ENCODE data around the gene NUDT16. TPM values are rescaled to one million over a fixed set of nuclear protein-coding genes. Genes with fewer than 3 reads are reported as not detected.
"Not testable (repeated sequence)": the region's sequence is repeated elsewhere in the genome, so short reads cannot be mapped to it uniquely, and the experiment has no call there.

NUDT16 gene
- polyA plus RNA-seq, 1 donor (not counting 4 experiments of a cell fraction or from before 2014, with no cell fraction given): 6.9 TPM

DNA sequence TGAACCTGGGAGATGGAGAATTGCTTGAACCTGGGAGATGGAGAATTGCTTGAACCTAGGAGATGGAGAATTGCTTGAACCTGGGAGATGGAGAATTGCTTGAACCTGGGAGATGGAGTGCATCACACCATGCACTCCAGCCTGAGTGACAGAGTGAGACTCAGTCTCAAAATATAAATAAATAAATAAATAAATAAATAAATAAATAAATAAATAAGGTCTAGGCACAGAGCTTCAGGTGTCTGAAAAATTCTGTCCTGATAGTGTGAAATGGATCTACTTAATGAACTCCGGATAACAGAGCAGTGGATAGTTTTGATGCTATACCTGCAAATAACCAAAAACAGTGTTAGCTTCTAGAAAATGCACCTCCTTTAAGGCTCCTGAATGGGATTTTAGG lies 24.3 kb upstream of the NUDT16 start:
- dilution Hi-C loops (cut with MboI; ENCODE audit: extremely low pct_ligation_motif_present, low sequenced_read_pairs): no loop called here
- TF ChIP-seq, protein P1, sequence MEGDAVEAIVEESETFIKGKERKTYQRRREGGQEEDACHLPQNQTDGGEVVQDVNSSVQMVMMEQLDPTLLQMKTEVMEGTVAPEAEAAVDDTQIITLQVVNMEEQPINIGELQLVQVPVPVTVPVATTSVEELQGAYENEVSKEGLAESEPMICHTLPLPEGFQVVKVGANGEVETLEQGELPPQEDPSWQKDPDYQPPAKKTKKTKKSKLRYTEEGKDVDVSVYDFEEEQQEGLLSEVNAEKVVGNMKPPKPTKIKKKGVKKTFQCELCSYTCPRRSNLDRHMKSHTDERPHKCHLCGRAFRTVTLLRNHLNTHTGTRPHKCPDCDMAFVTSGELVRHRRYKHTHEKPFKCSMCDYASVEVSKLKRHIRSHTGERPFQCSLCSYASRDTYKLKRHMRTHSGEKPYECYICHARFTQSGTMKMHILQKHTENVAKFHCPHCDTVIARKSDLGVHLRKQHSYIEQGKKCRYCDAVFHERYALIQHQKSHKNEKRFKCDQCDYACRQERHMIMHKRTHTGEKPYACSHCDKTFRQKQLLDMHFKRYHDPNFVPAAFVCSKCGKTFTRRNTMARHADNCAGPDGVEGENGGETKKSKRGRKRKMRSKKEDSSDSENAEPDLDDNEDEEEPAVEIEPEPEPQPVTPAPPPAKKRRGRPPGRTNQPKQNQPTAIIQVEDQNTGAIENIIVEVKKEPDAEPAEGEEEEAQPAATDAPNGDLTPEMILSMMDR (optimal IDR thresholded peaks at IDR 0.05 in 1 of 3, IDR thresholded peaks at IDR 0.05 in 1 of 3, conservative IDR thresholded peaks at IDR 0.05 in 1 of 3; ENCODE audit: extremely low read depth in 1 of 3, insufficient read depth in 2 of 3, low read length in 3 of 3): no peak
- TF ChIP-seq EZH2 (IDR thresholded peaks at IDR 0.05; ENCODE audit: low read length): no peak
- H3K4me2 ChIP-seq (ENCODE audit: control insufficient read depth, extremely low read depth, insufficient read depth, low read depth, low read length): no peak overlapping the region
- H3K9me1 ChIP-seq (ENCODE audit: control insufficient read depth, extremely low read depth, insufficient read depth, low read length): no peaks in the 10 kb centered on the region
- peaks cover 6% of the 10 kb centered on the region for H3K4me1 ChIP-seq (ENCODE audit: control insufficient read depth, extremely low read depth, insufficient read depth, low read length)
- no peak overlapping the region for H3K4me3 ChIP-seq (ENCODE audit: control insufficient read depth in 2 of 3, extremely low read depth in 1 of 3, insufficient read depth in 2 of 3, low read depth in 1 of 3, low read length in 3 of 3)
- no peaks in the 10 kb centered on the region for H3K79me2 ChIP-seq (ENCODE audit: control insufficient read depth, insufficient read depth, low read length)
- H2AFZ ChIP-seq (ENCODE audit: control insufficient read depth, low read length): no peak overlapping the region
- no peaks in the 10 kb centered on the region for H4K20me1 ChIP-seq (ENCODE audit: control insufficient read depth, extremely low read depth, insufficient read depth, low read length)
- no peaks in the 10 kb centered on the region for H3K27me3 ChIP-seq (ENCODE audit: control insufficient read depth, extremely low read depth, insufficient read depth, low read length)
- H3K36me3 ChIP-seq (ENCODE audit: control insufficient read depth in 2 of 2, extremely low read depth in 1 of 2, insufficient read depth in 2 of 2, low read length in 2 of 2): no peaks in the 10 kb centered on the region
- no peaks in the 10 kb centered on the region for H3K9me3 ChIP-seq (ENCODE audit: control insufficient read depth, low read depth, low read length)
- FAIRE-seq (no peak), DNase-seq (ENCODE audit: low read depth, low spot score) (no peak)
- H3K27ac ChIP-seq (ENCODE audit: control insufficient read depth, insufficient read depth, low read length): no peak overlapping the region
- H3K9ac ChIP-seq (ENCODE audit: control insufficient read depth, extremely low read depth, insufficient read depth, low read length): no peak overlapping the region

- no peak overlapping the region for H2AFZ ChIP-seq (ENCODE audit: control insufficient read depth, low read length)
- no peak for FAIRE-seq
- TF ChIP-seq EZH2 (IDR thresholded peaks at IDR 0.05; ENCODE audit: low read length): no peak
- TF ChIP-seq, protein P1 (optimal IDR thresholded peaks at IDR 0.05 in 1 of 3, IDR thresholded peaks at IDR 0.05 in 1 of 3, conservative IDR thresholded peaks at IDR 0.05 in 1 of 3; ENCODE audit: extremely low read depth in 1 of 3, insufficient read depth in 2 of 3, low read length in 3 of 3): no peak
These were observed 21.3 kb upstream of the NUDT16 start for GRCh38 chr3:131360191-131360755.

GRCh38 chr3:131361066-131361463 lies 20.5 kb upstream of the NUDT16 start:
- Histone ChIP-seq H3K4me2 (ENCODE audit: control insufficient read depth, extremely low read depth, insufficient read depth, low read depth, low read length) (peak overlapping the region; percentile 80), H3K4me3 (ENCODE audit: control insufficient read depth in 2 of 3, extremely low read depth in 1 of 3, insufficient read depth in 2 of 3, low read depth in 1 of 3, low read length in 3 of 3) (peak overlapping the region in 1 of 3 experiments; percentile 64)
- H3K27ac ChIP-seq (ENCODE audit: control insufficient read depth, insufficient read depth, low read length); H3K9ac ChIP-seq (ENCODE audit: control insufficient read depth, extremely low read depth, insufficient read depth, low read length); H3K9me3 ChIP-seq (ENCODE audit: control insufficient read depth, low read depth, low read length); H4K20me1 ChIP-seq (ENCODE audit: control insufficient read depth, extremely low read depth, insufficient read depth, low read length); dilution Hi-C loops (cut with MboI; ENCODE audit: extremely low pct_ligation_motif_present, low sequenced_read_pairs); DNase-seq (ENCODE audit: low read depth, low spot score); H3K4me1 ChIP-seq (ENCODE audit: control insufficient read depth, extremely low read depth, insufficient read depth, low read length); H3K79me2 ChIP-seq (ENCODE audit: control insufficient read depth, insufficient read depth, low read length); H3K9me1 ChIP-seq (ENCODE audit: control insufficient read depth, extremely low read depth, insufficient read depth, low read length); H3K36me3 ChIP-seq (ENCODE audit: control insufficient read depth in 2 of 2, extremely low read depth in 1 of 2, insufficient read depth in 2 of 2, low read length in 2 of 2); H2AFZ ChIP-seq (ENCODE audit: control insufficient read depth, low read length); H3K27me3 ChIP-seq (ENCODE audit: control insufficient read depth, extremely low read depth, insufficient read depth, low read length); FAIRE-seq: not testable (repeated sequence)

More at GRCh38 chr3:131360191-131360755, 21.3 kb upstream of the NUDT16 start:
- Histone ChIP-seq H3K4me3 (ENCODE audit: control insufficient read depth in 2 of 3, extremely low read depth in 1 of 3, insufficient read depth in 2 of 3, low read depth in 1 of 3, low read length in 3 of 3) (no peak overlapping the region), H3K36me3 (ENCODE audit: control insufficient read depth in 2 of 2, extremely low read depth in 1 of 2, insufficient read depth in 2 of 2, low read length in 2 of 2) (no peaks in the 10 kb centered on the region), H4K20me1 (ENCODE audit: control insufficient read depth, extremely low read depth, insufficient read depth, low read length) (no peaks in the 10 kb centered on the region), H3K79me2 (ENCODE audit: control insufficient read depth, insufficient read depth, low read length) (no peaks in the 10 kb centered on the region), H3K27ac (ENCODE audit: control insufficient read depth, insufficient read depth, low read length) (no peak overlapping the region), H3K9ac (ENCODE audit: control insufficient read depth, extremely low read depth, insufficient read depth, low read length) (no peak overlapping the region), H3K9me3 (ENCODE audit: control insufficient read depth, low read depth, low read length) (no peaks in the 10 kb centered on the region), H3K4me1 (ENCODE audit: control insufficient read depth, extremely low read depth, insufficient read depth, low read length) (peaks cover 8% of the 10 kb centered on the region), H3K27me3 (ENCODE audit: control insufficient read depth, extremely low read depth, insufficient read depth, low read length) (no peaks in the 10 kb centered on the region), H3K4me2 (ENCODE audit: control insufficient read depth, extremely low read depth, insufficient read depth, low read depth, low read length) (no peak overlapping the region), H3K9me1 (ENCODE audit: control insufficient read depth, extremely low read depth, insufficient read depth, low read length) (no peaks in the 10 kb centered on the region)
- no peak for DNase-seq (ENCODE audit: low read depth, low spot score)
- dilution Hi-C loops (cut with MboI; ENCODE audit: extremely low pct_ligation_motif_present, low sequenced_read_pairs): no loop called here
